ENCODE results near the gene CDH13. TPM values are rescaled to one million over a fixed set of nuclear protein-coding genes. Genes with fewer than 3 reads are reported as not detected.

The CDH13 gene
- total and polyA plus RNA-seq, 4 donors = 58.9 to 265 (median 158) TPM

DNA sequence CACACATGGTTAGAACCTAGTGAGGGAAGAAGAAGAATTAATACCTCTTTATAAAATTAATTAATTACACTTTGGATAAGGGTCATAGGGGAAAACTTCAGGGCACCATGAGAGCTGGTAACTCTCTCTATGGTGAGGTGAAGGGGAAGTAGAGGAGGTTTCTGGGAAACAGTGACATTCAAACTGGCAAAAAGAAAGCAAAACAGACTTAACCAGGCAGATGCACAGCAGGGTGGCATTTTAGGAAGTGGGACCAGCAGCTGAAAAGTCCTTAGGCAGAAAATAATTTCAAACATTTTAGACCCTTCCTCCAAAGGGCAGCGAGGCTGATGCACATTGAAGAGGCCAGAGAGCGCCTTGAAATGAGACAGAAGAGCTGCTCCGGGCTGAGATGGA, 157.8 kb downstream of the CDH13 start:
- DNase-seq (no peak), ATAC-seq (ENCODE audit: low FRiP score) (no peak)
- H3K4me1 ChIP-seq (ENCODE audit: control insufficient read depth in 1 of 2, insufficient read depth in 2 of 2, low read length in 2 of 2) = peaks cover 0 to 10% of the 10 kb centered on the region in 2 donors
- 97 to 100% methylated on average over 3 of the region's 3 CpGs for WGBS, 2 donors
- H3K9me3 ChIP-seq (ENCODE audit: control insufficient read depth, low read length) = no peaks in the 10 kb centered on the region
- H3K27me3 ChIP-seq (ENCODE audit: control insufficient read depth in 1 of 2, insufficient read depth in 2 of 2, low read length in 1 of 2) = no peaks in the 10 kb centered on the region
- intact Hi-C loops (cut with DNase I) = no loop called here
- no peak overlapping the region for H3K27ac ChIP-seq (ENCODE audit: low read depth in 1 of 2, low read length in 2 of 2)
- H3K4me3 ChIP-seq (ENCODE audit: low read length in 2 of 2) = no peak overlapping the region
- no peaks in the 10 kb centered on the region for H3K36me3 ChIP-seq (ENCODE audit: control insufficient read depth in 1 of 2, insufficient read depth in 2 of 2, low read length in 1 of 2)

DNA sequence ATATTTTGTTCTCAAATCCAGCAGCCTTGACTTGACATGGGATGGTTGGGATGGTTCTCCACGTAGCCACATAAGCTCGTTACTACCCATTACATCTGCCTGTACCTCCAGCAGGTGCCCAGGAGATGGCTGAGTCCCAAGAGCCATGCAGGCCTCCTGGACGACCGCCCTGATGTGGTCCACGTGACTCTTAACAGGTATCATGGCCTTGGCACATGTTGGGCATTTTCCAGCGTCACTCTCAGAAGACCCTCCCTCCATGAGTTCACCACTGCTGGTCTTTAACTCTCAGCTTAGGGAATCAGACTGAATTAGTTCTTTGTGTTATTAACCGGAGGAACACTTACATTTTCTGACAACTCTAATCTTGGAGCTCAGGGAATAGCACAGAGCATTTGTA, 161.5 kb downstream of the CDH13 start:
- Histone ChIP-seq H3K36me3 (ENCODE audit: control insufficient read depth in 1 of 2, insufficient read depth in 2 of 2, low read length in 1 of 2) (no peaks in the 10 kb centered on the region), H3K27me3 (ENCODE audit: control insufficient read depth in 1 of 2, insufficient read depth in 2 of 2, low read length in 1 of 2) (no peaks in the 10 kb centered on the region), H3K4me3 (ENCODE audit: low read length in 2 of 2) (no peak overlapping the region), H3K4me1 (ENCODE audit: control insufficient read depth in 1 of 2, insufficient read depth in 2 of 2, low read length in 2 of 2) (peaks cover 0 to 2% of the 10 kb centered on the region in 2 donors), H3K27ac (ENCODE audit: low read depth in 1 of 2, low read length in 2 of 2) (no peak overlapping the region), H3K9me3 (ENCODE audit: control insufficient read depth, low read length) (no peaks in the 10 kb centered on the region)
- WGBS, 2 donors = 63 to 75% methylated on average over 7 of the region's 7 CpGs
- no peak for DNase-seq
- ATAC-seq (ENCODE audit: low FRiP score) = no peak
- intact Hi-C loops (cut with DNase I) = no loop called here

DNA sequence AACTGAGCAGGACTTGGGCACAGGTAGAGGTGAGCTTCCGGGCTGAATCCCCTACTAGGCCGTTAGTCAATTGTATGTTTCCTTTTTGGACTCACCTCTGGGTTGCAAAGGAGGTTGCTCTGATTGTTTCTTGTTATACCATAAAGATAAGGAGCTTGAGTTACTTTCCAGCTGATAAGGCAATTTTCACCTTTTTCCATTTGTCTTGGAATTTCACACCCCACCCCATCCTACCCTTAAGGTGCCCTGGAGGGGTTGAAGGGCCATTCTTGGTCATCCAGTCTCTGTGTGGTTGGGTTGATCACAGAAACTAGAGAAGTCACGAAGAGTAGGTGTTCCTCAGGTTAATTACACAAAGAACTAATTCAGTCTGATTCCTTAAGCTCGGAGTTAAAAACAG, 162.2 kb downstream of the CDH13 start:
- H3K27ac ChIP-seq (ENCODE audit: low read depth in 1 of 2, low read length in 2 of 2) = no peak overlapping the region
- H3K27me3 ChIP-seq (ENCODE audit: control insufficient read depth in 1 of 2, insufficient read depth in 2 of 2, low read length in 1 of 2) = no peaks in the 10 kb centered on the region
- no peak for ATAC-seq (ENCODE audit: low FRiP score)
- no peak overlapping the region for H3K4me3 ChIP-seq (ENCODE audit: low read length in 2 of 2)
- intact Hi-C loops (cut with DNase I) = no loop called here
- no peak for DNase-seq
- 96 to 98% methylated on average over 4 of the region's 4 CpGs for WGBS, 2 donors
- H3K36me3 ChIP-seq (ENCODE audit: control insufficient read depth in 1 of 2, insufficient read depth in 2 of 2, low read length in 1 of 2) = no peaks in the 10 kb centered on the region
- peaks cover 0 to 2% of the 10 kb centered on the region in 2 donors for H3K4me1 ChIP-seq (ENCODE audit: control insufficient read depth in 1 of 2, insufficient read depth in 2 of 2, low read length in 2 of 2)
- H3K9me3 ChIP-seq (ENCODE audit: control insufficient read depth, low read length) = no peaks in the 10 kb centered on the region

DNA sequence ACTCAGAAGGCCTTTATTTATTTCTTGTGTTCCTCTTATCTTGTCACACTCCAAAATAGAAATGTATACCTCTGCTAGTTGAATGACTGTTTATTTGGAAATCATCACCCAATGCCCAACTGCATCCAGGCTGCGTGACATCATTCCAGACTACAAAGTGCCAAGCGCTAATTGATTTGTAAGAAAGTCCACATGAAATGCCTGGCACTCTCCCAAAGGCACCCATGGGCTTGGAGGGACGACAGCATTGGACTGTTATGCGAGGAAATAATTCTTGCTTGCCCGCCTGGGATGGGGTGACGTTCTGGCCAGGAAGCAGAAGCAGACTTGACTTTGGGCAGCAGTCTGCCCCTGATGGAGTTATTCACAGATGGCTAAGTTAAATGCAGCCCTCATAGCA, 165.9 kb downstream of the CDH13 start:
- ATAC-seq (ENCODE audit: low FRiP score) (no peak), DNase-seq (no peak)
- no peaks in the 10 kb centered on the region for H3K27me3 ChIP-seq (ENCODE audit: control insufficient read depth in 1 of 2, insufficient read depth in 2 of 2, low read length in 1 of 2)
- no peaks in the 10 kb centered on the region for H3K36me3 ChIP-seq (ENCODE audit: control insufficient read depth in 1 of 2, insufficient read depth in 2 of 2, low read length in 1 of 2)
- intact Hi-C loops (cut with DNase I) = no loop called here
- no peaks in the 10 kb centered on the region for H3K4me1 ChIP-seq (ENCODE audit: control insufficient read depth in 1 of 2, insufficient read depth in 2 of 2, low read length in 2 of 2)
- 43 to 73% methylated on average over 6 of the region's 6 CpGs for WGBS, 2 donors
- H3K9me3 ChIP-seq (ENCODE audit: control insufficient read depth, low read length) = no peaks in the 10 kb centered on the region
- H3K4me3 ChIP-seq (ENCODE audit: low read length in 2 of 2) = no peak overlapping the region
- no peak overlapping the region for H3K27ac ChIP-seq (ENCODE audit: low read depth in 1 of 2, low read length in 2 of 2)

DNA sequence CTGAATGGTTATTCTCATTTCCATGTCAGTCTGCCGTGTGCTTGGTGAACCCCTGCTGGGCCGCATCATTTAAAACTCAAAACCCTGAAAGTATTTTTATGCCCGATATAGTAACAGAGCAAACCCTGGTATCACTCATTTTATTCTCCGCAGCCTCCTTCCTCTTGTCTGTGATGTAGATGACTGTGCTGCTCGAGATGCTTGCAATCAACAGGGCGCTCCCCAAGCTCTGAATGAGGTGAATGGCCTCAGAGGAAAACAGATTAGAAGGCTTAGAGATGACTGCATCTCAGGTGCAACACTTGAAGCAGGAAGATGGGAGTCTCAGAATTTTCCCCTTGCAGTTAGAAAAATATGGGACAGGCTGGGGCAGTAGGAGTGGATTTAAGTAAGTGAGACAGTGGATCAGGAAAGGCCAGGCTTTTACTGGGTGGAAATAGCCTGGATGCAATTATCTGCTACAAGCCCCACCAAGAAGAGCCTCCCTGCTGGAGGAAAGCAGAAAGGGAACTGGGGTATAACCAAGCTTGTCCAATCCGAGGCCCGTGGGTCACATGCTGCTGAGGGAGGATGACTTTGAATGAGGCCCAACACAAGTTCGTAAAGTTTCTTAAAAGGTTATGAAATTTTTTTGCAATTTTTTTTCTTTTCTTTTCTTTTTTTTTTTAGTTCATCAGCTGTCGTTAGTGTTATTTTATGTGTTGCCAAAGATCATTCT, 166.9 kb downstream of the CDH13 start:
- no peaks in the 10 kb centered on the region for H3K4me1 ChIP-seq (ENCODE audit: control insufficient read depth in 1 of 2, insufficient read depth in 2 of 2, low read length in 2 of 2)
- ATAC-seq (ENCODE audit: low FRiP score) = no peak
- intact Hi-C loops (cut with DNase I) = no loop called here

DNA sequence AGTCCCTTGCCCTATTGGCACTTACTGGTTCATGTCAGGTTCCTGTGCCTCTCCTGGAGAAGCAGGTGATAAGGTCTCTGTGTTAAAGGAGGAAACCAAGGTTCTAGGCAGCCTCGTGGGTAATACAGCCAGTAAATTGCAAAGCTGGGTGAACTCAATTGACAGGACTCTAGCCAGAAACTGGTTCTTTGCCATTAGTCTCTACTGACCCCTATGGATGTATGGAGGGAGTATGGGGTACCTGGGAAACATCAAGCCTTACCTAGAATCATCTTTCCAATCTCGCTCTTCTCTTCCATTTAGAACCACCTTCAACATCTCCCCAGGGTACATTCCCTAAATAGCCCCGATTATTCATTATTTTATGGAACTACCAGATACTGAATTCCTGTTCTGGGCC, 169.3 kb downstream of the CDH13 start:
- Histone ChIP-seq H3K9me3 (ENCODE audit: control insufficient read depth, low read length) (no peaks in the 10 kb centered on the region), H3K27ac (ENCODE audit: low read depth in 1 of 2, low read length in 2 of 2) (no peak overlapping the region), H3K4me3 (ENCODE audit: low read length in 2 of 2) (no peak overlapping the region), H3K4me1 (ENCODE audit: control insufficient read depth in 1 of 2, insufficient read depth in 2 of 2, low read length in 2 of 2) (no peaks in the 10 kb centered on the region), H3K36me3 (ENCODE audit: control insufficient read depth in 1 of 2, insufficient read depth in 2 of 2, low read length in 1 of 2) (no peaks in the 10 kb centered on the region), H3K27me3 (ENCODE audit: control insufficient read depth in 1 of 2, insufficient read depth in 2 of 2, low read length in 1 of 2) (no peaks in the 10 kb centered on the region)
- intact Hi-C loops (cut with DNase I) = no loop called here
- ATAC-seq (ENCODE audit: low FRiP score) (no peak), DNase-seq (no peak)
- WGBS, 2 donors = 91% methylated on average over 3 of the region's 3 CpGs

More for the DNA sequence above, 166.9 kb downstream of the CDH13 start:
- no peaks in the 10 kb centered on the region for H3K9me3 ChIP-seq (ENCODE audit: control insufficient read depth, low read length)
- no peaks in the 10 kb centered on the region for H3K27me3 ChIP-seq (ENCODE audit: control insufficient read depth in 1 of 2, insufficient read depth in 2 of 2, low read length in 1 of 2)
- peak in 1 of 2 donors; percentile 48 for DNase-seq
- 87 to 90% methylated on average over 10 of the region's 10 CpGs for WGBS, 2 donors
- H3K36me3 ChIP-seq (ENCODE audit: control insufficient read depth in 1 of 2, insufficient read depth in 2 of 2, low read length in 1 of 2) = no peaks in the 10 kb centered on the region
- no peak overlapping the region for H3K27ac ChIP-seq (ENCODE audit: low read depth in 1 of 2, low read length in 2 of 2)
- no peak overlapping the region for H3K4me3 ChIP-seq (ENCODE audit: low read length in 2 of 2)

DNA sequence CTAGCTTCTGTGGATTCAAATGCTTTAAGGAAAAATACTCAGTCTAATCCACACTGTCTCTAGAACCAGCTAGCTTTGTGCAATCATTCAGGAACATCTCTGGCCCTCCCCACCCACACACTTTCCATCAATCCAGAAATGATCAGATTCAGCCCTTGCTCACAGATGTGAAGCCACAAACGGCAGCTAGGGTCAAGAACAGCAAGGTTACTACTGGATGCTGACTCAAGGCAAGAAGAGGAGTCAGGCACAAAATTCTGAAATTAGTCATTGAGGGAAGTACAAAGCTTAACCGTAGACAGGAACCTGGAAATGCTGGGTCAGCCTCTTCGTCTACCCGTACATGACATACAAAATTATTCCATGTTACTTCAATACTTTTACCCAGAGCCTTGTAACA, 174.6 kb downstream of the CDH13 start:
- intact Hi-C loops (cut with DNase I) = no loop called here
- WGBS, 2 donors = 96% methylated on average over 4 of the region's 4 CpGs
- ATAC-seq (ENCODE audit: low FRiP score) = no peak

DNA sequence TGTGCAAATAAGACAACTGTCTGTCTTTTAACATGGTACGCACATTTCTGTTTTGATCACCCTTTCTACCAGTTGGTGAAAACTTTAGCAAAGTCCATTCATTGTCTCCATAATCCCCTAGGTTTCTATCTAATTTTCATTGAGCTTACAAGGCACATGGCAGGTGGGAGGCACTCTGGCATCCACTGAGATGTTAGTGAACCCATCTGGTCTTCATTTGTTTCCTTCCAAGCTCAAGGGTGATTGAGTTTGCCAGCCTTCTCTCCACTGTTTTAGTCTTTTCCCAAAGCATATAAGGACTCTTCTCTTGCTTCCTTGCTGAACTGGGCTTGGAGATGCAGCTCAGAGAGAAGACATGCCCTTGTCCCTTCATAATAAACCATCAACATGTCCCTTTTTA, 179.1 kb downstream of the CDH13 start:
- intact Hi-C loops (cut with DNase I) = no loop called here
- no peak for ATAC-seq (ENCODE audit: low FRiP score)
- H3K4me3 ChIP-seq (ENCODE audit: low read length in 2 of 2) = no peak overlapping the region
- H3K27me3 ChIP-seq (ENCODE audit: control insufficient read depth in 1 of 2, insufficient read depth in 2 of 2, low read length in 1 of 2) = no peaks in the 10 kb centered on the region
- H3K27ac ChIP-seq (ENCODE audit: low read depth in 1 of 2, low read length in 2 of 2) = no peak overlapping the region
- H3K36me3 ChIP-seq (ENCODE audit: control insufficient read depth in 1 of 2, insufficient read depth in 2 of 2, low read length in 1 of 2) = no peaks in the 10 kb centered on the region
- H3K4me1 ChIP-seq (ENCODE audit: control insufficient read depth in 1 of 2, insufficient read depth in 2 of 2, low read length in 2 of 2) = peaks cover 0 to 4% of the 10 kb centered on the region in 2 donors
- H3K9me3 ChIP-seq (ENCODE audit: control insufficient read depth, low read length) = no peaks in the 10 kb centered on the region
- DNase-seq = no peak
- WGBS, 2 donors = 94 to 97% methylated on average over 1 of the region's 1 CpG

More for the DNA sequence above, 174.6 kb downstream of the CDH13 start:
- H3K4me3 ChIP-seq (ENCODE audit: low read length in 2 of 2) = no peak overlapping the region
- H3K4me1 ChIP-seq (ENCODE audit: control insufficient read depth in 1 of 2, insufficient read depth in 2 of 2, low read length in 2 of 2) = peaks cover 0 to 4% of the 10 kb centered on the region in 2 donors
- no peaks in the 10 kb centered on the region for H3K27me3 ChIP-seq (ENCODE audit: control insufficient read depth in 1 of 2, insufficient read depth in 2 of 2, low read length in 1 of 2)
- no peak for DNase-seq
- no peaks in the 10 kb centered on the region for H3K9me3 ChIP-seq (ENCODE audit: control insufficient read depth, low read length)
- no peaks in the 10 kb centered on the region for H3K36me3 ChIP-seq (ENCODE audit: control insufficient read depth in 1 of 2, insufficient read depth in 2 of 2, low read length in 1 of 2)
- H3K27ac ChIP-seq (ENCODE audit: low read depth in 1 of 2, low read length in 2 of 2) = no peak overlapping the region

DNA sequence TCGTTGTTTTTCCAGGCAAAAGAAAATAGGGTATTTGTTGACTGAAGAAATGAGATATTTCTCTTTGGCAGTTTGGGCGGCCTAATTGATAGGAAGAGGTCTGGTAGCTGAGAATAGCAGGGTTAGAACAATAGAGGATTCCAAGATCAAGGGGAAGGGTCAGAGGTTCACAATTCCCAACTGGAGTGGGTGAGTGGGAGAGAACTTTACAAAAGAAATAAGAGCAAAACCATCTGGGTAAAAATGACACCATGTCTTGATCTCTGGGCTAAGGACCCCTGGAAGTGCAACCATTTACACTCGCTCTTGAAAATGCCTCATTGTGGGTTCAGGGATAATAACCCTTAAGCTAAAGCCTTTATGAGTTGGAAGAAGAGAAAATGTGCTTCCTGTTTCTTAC, 180.5 kb downstream of the CDH13 start:
- Histone ChIP-seq H3K36me3 (ENCODE audit: control insufficient read depth in 1 of 2, insufficient read depth in 2 of 2, low read length in 1 of 2) (no peaks in the 10 kb centered on the region), H3K4me3 (ENCODE audit: low read length in 2 of 2) (no peak overlapping the region), H3K4me1 (ENCODE audit: control insufficient read depth in 1 of 2, insufficient read depth in 2 of 2, low read length in 2 of 2) (peaks cover 3 to 5% of the 10 kb centered on the region in 2 donors), H3K27me3 (ENCODE audit: control insufficient read depth in 1 of 2, insufficient read depth in 2 of 2, low read length in 1 of 2) (no peaks in the 10 kb centered on the region), H3K27ac (ENCODE audit: low read depth in 1 of 2, low read length in 2 of 2) (no peak overlapping the region), H3K9me3 (ENCODE audit: control insufficient read depth, low read length) (no peaks in the 10 kb centered on the region)
- DNase-seq (no peak), ATAC-seq (ENCODE audit: low FRiP score) (no peak)
- WGBS, 2 donors = 42 to 62% methylated on average over 3 of the region's 3 CpGs
- intact Hi-C loops (cut with DNase I) = no loop called here
